ENCODE data around the gene NXPH4. TPM values are rescaled to one million over a fixed set of nuclear protein-coding genes. Genes with fewer than 3 reads are reported as not detected.
A peak's percentile ranks its signal among the peaks of the same experiment; 100 is the strongest.

Gene NXPH4
- polyA plus RNA-seq, 1 donor from 2014 or later: 0.53 TPM

- peaks cover 6% of the 10 kb centered on the region for H3K36me3 ChIP-seq (ENCODE audit: insufficient read depth, low read length)
- H3K27me3 ChIP-seq (ENCODE audit: insufficient read depth, low read depth, low read length): peaks cover 81% of the 10 kb centered on the region
- H3K4me3 ChIP-seq (ENCODE audit: low read length): peak overlapping the region; percentile 62
- no peaks in the 10 kb centered on the region for H3K79me2 ChIP-seq (replicated peaks; ENCODE audit: insufficient read depth, low read length)
- H3F3A ChIP-seq (ENCODE audit: insufficient read depth, low read length, poor library complexity, severe bottlenecking): no peaks in the 10 kb centered on the region
- H3K9ac ChIP-seq (ENCODE audit: low read length): no peak overlapping the region
- no peaks in the 10 kb centered on the region for H3K9me3 ChIP-seq (ENCODE audit: low read length)
- no peak overlapping the region for H2AFZ ChIP-seq (ENCODE audit: low read depth, low read length)
- H3K4me2 ChIP-seq (ENCODE audit: low read length): no peak overlapping the region
- no peaks in the 10 kb centered on the region for H3K9me2 ChIP-seq (ENCODE audit: insufficient read depth, low read length)
- TF ChIP-seq EP300 (conservative IDR thresholded peaks at IDR 0.05; ENCODE audit: poor library complexity, severe bottlenecking) (no peak), POLR2AphosphoS5 (IDR thresholded peaks at IDR 0.05) (no peak), REST (IDR thresholded peaks at IDR 0.05; ENCODE audit: borderline replicate concordance) (no peak), RAD21 (conservative IDR thresholded peaks at IDR 0.05) (no peak), SMC3 (conservative IDR thresholded peaks at IDR 0.05; ENCODE audit: poor library complexity) (no peak)
- no peak overlapping the region for H3K27ac ChIP-seq (ENCODE audit: low read length)
- no peaks in the 10 kb centered on the region for H4K20me1 ChIP-seq (ENCODE audit: insufficient read depth)
These were observed 606 bp downstream of the NXPH4 start for GRCh38 chr12:57216921-57217879.

- Histone ChIP-seq H3K9me3 (ENCODE audit: low read length) (no peaks in the 10 kb centered on the region), H3K36me3 (ENCODE audit: insufficient read depth, low read length) (peaks cover 6% of the 10 kb centered on the region), H3K27me3 (ENCODE audit: insufficient read depth, low read depth, low read length) (peaks cover 91% of the 10 kb centered on the region), H3K79me2 (replicated peaks; ENCODE audit: insufficient read depth, low read length) (no peaks in the 10 kb centered on the region), H3K4me2 (ENCODE audit: low read length) (no peak overlapping the region), H4K20me1 (ENCODE audit: insufficient read depth) (no peaks in the 10 kb centered on the region), H2AFZ (ENCODE audit: low read depth, low read length) (no peak overlapping the region), H3K9ac (ENCODE audit: low read length) (no peak overlapping the region), H3K4me3 (ENCODE audit: low read length) (no peak overlapping the region), H3F3A (ENCODE audit: insufficient read depth, low read length, poor library complexity, severe bottlenecking) (no peaks in the 10 kb centered on the region), H3K27ac (ENCODE audit: low read length) (no peak overlapping the region), H3K9me2 (ENCODE audit: insufficient read depth, low read length) (no peaks in the 10 kb centered on the region)
- TF ChIP-seq RAD21 (conservative IDR thresholded peaks at IDR 0.05): no peak
- no peak for TF ChIP-seq POLR2AphosphoS5 (IDR thresholded peaks at IDR 0.05)
- TF ChIP-seq TAF1 (IDR thresholded peaks at IDR 0.05; ENCODE audit: low read depth): no peak
- TF ChIP-seq CTCF (IDR thresholded peaks at IDR 0.05; ENCODE audit: poor library complexity, severe bottlenecking): no peak
- TF ChIP-seq SMC3 (conservative IDR thresholded peaks at IDR 0.05; ENCODE audit: poor library complexity): no peak
- no peak for TF ChIP-seq REST (IDR thresholded peaks at IDR 0.05; ENCODE audit: borderline replicate concordance)
- no peak for TF ChIP-seq EP300 (conservative IDR thresholded peaks at IDR 0.05; ENCODE audit: poor library complexity, severe bottlenecking)
- no peak for TF ChIP-seq MXI1 (conservative IDR thresholded peaks at IDR 0.05; ENCODE audit: poor library complexity, severe bottlenecking)
- no peak for TF ChIP-seq EZH2 (IDR thresholded peaks at IDR 0.05; ENCODE audit: borderline replicate concordance, insufficient read depth, low read length, poor library complexity, severe bottlenecking)
These were observed 1.6 kb downstream of the NXPH4 start for GRCh38 chr12:57218030-57218853.

Data from neural cell (in vitro differentiated cells).